GM18526 (cell line): ENCODE measurements around the gene RHBDF1.

Experiments
- POLR2A ChIP-seq: IDR thresholded peaks from 3 replicates; pipeline ENCODE4 v1.6.1; 2011; ENCODE audit not compliant: insufficient read length; ENCODE audit errors: extremely low read depth

The RHBDF1 gene

DNA sequence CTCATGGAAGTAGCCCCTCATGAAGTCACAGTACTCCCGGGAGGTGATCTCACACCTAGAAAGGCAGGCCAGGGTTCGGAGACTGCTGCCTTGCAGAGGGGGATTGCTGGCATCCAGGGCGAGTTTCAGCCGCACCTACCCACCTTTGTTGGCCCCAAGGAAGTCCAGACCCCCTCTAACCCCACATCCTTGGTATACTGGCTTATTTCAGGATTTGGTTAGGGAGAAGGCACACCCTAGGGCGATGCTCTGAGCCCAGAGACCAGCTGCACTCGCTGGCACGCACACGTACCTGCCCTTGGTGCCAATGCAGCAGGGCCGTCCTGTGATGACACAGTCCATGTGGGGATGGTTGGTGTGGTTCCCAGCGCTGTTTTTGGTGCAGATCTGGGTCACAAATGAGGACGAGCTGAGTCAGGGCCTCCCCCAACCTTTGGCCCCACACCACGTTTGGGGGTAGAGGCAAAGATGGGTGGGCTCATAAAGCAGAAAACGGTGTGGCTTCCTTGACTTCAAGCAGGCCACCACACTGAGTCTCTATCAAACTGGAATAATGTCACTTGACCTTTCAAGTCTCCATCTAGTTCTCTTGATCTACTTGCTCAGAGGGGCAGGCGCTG, 12.9 kb downstream of the RHBDF1 start:
- no peak for TF ChIP-seq POLR2A

DNA sequence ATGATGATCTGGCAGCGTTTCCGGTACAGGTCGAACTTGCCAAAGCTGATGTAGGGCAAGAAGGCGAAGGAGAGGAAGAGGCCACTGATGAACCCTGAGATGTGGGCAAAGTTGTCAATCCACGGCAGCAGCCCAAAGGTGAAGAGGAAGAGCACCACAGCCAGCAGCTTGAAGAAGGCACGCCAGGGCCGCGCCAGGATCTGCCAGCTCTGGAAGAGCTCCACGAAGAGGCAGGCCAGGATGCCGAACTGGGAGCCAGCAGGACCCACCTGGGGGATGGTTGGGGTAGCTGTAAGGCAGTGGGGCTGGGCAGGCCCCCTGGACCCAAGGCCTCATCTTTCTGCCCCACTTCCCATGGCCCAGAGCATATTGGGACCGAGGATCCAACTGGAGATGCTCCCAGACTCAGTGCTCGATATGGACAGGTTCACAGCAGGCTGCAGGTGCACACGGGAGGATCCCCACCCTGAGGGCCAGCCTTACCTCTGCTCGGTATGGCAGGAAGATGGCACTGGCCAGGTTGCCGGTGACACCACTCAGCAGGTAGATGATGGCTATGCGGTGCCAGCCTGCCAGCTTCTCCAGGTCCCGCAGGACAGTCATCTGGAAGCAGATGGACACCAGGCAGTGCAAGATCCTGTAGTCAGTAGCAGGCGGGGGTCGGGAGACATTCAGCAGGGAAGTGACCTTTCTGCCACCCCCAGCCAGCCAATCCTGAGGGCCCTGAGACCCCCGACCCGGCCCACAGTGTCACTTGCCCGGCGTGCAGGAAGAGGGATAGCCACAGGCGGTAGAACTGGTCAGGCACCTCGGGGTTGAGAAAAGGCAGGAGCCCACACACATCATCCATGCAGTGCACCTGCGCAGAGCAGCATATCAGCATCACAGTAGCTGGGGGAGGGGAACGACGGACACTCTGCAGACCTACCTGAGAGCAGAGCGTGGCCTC, 13.7 kb downstream of the RHBDF1 start:
- TF ChIP-seq POLR2A: no peak

DNA sequence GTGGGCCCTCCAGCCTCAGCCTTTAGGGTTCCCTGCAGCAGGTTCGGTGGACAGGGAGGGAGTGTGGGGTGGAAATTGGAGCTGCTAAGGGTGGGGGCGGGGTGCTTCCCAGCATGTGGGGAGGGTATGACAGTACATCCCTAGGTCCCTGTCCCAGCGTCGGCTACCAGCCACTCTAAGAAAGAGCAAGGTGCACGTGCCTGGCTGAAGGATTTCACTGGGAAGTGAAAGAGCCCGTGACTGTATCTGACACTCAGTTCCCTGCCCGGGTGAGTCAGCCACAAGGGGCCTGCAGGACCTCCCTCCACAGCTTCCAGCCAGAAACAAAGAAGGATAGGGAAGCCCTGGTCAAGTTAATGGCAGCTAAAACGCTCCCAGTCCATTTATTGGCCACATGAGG, 14.7 kb downstream of the RHBDF1 start:
- no peak for TF ChIP-seq POLR2A

DNA sequence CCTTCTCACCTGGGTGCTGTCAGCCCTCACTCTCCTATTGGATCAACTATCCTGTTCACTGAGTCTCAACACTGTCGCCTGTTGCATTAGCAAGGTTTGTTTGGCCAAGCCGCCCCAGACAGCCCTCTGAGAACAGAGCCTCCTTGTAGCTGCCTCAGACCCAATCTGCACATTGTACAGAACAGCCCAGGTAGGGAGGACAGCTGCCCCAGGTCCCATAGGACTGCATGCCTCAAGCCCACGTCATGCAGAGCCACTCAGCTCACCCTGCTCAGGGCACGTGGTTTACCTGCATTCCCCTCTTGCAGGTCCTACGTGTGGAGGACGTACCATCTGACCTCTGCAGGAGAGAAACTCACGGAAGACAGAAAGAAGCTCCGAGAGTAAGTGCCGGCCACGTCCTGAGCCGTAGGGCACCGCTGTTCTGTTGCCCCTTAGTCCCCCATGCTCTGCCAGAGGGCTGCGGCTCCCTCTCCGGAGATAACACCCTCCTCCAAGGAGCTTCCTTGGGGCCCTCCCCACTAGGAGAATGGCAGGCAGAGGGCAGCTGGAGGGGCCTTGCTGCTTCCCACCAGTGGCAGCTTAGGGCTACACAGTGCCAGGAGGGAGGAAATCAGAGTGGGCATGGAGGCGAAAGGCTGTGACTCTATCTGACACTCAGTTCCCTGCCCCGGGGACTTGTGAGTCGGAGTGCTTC, 16.1 kb downstream of the RHBDF1 start:
- no peak for TF ChIP-seq POLR2A

DNA sequence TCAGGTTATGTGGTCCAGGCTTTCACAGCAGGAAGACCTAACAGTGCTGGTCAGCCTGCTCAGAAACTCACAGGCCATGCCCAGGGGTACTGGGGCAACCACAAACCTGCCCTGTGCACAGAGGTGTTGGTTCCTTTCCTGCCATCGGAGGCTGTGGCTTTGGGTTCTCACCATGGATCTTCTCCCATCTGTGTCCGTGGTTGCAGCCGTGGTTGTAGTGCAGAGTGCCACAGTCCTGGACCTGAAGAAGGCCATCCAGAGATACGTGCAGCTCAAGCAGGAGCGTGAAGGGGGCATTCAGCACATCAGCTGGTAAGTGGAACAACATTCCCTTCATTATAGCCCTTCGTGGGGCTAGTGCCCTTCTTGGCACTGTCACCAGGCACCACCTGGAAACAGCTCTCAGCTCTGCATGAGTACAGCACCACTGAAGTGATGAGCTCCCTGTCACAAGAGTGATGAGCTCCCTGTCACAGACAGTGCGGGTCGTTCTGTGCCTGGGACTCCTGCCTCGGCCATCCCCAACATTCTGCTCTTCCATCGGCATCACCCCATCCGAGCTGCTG, 16.8 kb downstream of the RHBDF1 start:
- TF ChIP-seq POLR2A: no peak

DNA sequence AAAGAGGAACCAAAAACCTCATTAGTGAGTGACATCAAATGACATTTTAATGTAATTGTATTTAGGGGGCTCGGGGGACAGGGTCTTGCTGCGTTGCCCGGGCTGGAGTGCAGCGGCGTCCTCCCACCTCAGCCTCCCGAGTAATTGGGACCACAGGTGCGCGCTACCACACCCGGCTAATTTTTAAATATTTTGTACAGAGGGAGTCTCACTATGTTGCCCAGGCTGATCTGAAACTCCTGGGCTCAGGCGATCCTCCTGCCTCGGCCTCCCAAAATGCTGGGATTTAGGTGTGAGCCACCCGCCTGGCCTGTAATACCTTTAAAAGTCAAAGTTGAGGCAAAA, 18.2 kb downstream of the RHBDF1 start:
- TF ChIP-seq POLR2A: no peak

DNA sequence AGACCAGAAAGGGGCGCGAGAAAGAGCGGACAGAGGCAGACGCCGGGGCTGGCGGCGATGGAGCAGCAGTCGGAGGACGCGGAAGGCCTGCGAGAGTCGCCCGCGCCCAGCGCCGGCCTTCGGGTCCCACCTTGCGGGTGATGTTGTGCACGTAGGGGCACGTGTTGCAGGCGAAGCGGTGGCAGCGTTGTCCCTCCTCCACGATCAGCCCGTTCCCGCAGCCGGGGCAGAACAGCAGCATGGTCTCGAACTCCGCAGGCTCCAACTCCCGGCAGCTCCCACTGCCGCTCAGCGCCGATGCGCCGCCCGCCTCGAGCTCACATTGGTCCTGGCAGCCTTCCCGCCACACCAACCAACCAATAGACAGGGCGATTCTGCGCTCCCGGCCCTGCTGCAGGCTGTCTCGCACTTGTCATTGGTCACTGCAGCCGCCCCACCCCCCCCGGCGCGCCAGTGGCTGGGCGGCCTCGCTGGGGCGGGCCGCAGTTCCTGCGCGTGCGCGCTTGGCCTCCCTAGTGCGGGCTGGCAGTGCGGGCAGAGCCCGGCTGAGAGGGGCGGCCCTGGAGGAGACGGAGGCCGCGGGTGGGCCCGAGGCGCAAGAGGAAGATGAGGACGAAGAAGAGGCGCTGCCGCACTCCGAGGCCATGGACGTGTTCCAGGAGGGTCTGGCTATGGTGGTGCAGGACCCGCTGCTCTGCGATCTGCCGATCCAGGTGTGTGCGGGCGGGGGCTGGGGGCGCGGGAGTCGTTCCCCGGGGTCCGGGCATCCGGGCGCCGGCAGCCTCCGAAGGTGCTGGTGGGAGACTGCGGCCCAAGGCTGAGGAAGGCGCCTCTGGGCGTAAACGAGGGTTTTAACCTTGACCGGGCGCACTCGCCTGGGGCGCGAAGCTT, 18.8 kb downstream of the RHBDF1 start, which contains the start of the genes POLR3K and SNRNP25:
POLR3K (minus strand) TSS at position 263 of the 891 bp plus-strand sequence; CDS start at position 241, 22 bp downstream.
SNRNP25 (plus strand) TSS at position 483 of the 891 bp plus-strand sequence; CDS start at position 672, 189 bp downstream.
- peak; percentile 85 for TF ChIP-seq POLR2A

DNA sequence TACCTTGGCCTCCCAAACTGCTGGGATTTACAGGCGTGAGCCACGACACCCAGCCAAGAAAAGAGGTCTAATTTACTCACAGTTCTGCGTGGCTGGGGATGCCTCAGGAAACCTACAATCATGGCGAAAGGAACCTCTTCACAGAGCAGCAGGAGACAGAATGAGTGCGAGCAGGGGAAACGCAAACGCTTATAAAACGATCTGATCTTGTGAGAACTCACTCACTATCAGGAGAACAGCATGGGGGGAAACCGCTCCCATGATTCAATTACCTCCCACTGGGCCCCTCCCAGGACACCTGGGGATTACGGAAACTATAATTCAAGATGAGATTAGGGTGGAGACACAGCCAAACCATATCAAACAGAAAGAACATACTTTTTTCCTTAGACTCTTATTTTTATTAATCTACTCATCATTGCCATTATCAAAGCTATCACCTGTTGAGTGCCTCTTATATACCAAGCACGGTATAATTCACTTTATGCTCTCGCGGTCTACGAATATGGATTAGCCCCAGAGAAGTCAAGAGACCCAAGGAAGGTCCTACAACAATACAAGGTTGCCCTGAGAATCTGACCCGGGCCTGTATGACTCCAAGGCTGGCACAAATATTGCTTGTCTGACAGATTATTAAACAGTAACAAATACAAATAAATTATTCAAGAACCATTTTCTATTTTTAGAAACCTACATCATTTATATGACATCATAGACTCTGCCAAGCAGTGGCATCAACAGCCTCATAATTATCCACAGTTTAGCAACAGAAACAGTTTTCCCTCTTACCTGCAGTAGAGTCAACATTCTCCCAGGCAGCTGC, 21.5 kb downstream of the RHBDF1 start:
- no peak for TF ChIP-seq POLR2A

DNA sequence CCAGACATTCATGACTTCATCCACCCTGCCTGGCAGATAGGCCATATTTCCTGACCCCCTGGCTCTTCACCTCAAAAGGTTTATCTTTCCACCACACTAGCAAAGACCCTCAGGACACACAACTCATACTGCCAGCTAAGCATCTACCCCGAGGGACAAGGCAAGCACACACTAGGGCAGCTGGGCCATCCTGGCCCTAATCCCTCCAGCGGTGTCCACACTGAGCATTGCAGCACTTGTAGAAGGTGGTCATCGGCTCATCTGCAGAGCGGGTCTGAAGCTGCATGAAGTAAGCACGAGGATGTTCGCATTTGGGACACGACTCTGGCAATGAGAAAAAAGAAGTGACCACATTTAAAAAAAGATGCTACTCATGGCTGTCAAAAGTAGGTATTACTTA, 25.2 kb downstream of the RHBDF1 start:
- TF ChIP-seq POLR2A: no peak

DNA sequence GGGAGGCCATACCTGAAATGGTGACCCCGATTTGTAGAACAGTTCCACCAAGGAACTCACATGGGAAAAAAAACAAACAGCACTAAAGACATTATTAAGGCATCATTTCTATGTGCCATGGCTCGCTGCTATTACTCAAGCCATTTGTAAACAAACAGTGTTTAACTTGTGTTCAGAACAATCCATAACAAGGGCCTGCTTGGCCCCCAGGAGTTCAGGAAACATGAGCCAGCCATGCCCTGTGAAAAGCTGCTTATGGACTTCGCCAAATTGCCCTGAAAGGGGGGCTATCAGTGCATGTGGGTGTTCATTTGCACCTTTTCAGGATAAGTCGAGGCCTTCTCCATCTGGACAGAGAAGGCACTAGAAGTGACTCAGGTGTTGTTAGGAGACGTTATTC, 27.0 kb downstream of the RHBDF1 start:
- no peak for TF ChIP-seq POLR2A

DNA sequence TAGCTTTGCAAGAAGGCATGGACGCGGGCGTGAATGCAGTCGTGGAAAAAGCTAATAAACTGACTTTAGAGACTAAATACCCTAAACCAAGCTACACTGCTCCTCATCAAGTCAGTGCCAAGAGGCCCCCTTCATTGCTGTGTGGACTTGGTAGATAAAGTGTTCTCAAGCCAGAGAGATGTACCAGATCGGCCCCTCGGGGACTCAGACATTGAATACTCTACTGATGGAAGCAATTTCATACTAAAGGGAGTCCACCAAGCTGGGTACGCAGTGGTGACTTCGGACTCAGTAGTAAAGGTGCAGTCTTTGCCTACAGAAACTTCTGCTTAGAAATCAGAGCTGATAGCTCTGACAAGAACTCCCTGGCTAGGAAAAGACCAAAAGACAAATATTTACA, 27.8 kb downstream of the RHBDF1 start:
- no peak for TF ChIP-seq POLR2A

DNA sequence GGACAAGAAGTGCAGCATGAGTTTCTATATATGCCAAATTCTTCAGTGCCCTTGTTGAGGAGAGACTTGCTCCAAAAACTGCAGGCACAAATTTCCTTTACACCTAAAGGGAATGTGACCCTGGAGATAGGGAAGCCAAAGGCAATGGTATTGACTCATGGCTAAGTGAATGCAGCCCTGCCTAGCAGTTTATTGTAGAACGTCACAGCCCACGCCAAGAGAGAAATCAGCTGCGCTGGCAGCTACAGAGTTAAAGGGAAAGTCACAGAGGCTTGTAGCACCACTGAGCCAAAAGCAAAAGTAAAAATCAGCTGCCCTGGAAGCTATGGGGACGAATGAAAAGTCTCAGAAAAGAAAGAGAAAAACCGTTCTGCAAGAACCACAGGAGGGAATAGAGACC, 29.1 kb downstream of the RHBDF1 start:
- TF ChIP-seq POLR2A: no peak

DNA sequence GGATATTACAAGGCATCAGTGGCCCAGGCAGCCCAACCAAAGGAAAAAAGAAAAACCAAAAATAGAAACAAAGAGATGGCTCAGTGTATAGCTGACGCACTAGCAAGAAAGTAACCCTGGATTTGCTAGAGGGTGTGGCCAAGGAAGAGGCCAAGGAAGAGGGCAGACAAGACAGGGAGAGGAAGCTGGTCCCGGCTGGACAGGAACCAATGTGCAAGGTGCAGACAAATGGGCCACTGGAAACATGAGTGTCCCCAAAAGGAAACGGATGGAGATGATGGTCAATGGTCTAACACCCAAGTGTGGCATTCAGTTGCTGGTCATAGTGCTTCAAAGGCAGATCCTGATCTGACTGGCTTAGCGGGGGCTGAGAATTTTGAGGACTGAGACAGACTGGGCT, 29.7 kb downstream of the RHBDF1 start:
- TF ChIP-seq POLR2A: no peak

DNA sequence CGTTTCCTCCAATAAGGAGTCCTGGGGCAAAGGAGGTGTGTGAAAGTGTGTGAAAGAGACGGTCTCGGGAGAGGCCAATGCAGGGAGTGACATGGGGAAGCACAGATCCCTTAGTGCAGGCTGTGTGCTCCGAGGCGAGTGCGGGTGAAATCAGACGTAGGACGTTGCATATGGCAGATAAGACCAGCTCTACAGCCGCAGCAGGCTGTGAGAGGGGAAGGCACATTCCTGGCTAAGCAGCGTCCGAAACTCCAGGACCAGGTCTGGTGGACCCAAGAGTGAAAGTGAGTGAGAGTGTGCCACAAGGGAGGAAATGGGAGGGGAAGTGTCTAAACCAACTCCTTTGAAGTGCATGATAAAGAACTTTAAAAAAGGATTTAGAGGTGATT, 30.4 kb downstream of the RHBDF1 start:
- no peak for TF ChIP-seq POLR2A
